Measurements from ENCODE around the gene IDH1. TPM values are rescaled to one million over a fixed set of nuclear protein-coding genes. Genes with fewer than 3 reads are reported as not detected.

IDH1 gene
- total RNA-seq, 1 experiment from 2014 or later, result 50.2 TPM

DNA sequence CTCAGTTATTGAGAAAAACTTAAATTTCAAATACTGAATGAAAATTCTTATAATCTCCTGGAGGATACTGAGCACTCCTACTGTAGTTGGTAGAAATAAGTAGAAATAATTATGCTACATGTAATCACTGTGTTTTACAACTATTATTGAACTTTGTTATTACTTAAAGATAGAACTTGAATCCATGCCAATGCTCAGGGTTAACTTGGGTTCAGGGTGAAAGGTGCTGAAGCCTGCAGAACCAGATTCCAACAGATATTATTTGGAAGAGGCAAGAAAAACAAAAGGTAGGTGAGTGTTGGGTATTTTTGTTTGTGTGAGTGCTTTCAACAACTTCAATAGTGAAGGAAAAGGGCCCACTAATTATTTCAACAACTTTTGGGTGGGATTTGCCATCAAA lies 10.4 kb downstream of the IDH1 start:
- BruUV-seq (replicated peaks), result no TSS peak
- CTCF ChIA-PET, result interaction anchor here (4.4 kb wide), 1 partner anchor 69 kb away, joined by 24 read pairs; no protein-coding TSS in a partner anchor
- no peaks in the 10 kb centered on the region for H3K27me3 Mint-ChIP-seq (ENCODE audit: insufficient read depth, unreplicated experiment)
- H3K4me1 Mint-ChIP-seq (ENCODE audit: insufficient read depth, unreplicated experiment), result peaks cover 1% of the 10 kb centered on the region
- intact Hi-C loops (cut with micrococcal nuclease), result no loop called here
- TF ChIP-seq, protein P1, sequence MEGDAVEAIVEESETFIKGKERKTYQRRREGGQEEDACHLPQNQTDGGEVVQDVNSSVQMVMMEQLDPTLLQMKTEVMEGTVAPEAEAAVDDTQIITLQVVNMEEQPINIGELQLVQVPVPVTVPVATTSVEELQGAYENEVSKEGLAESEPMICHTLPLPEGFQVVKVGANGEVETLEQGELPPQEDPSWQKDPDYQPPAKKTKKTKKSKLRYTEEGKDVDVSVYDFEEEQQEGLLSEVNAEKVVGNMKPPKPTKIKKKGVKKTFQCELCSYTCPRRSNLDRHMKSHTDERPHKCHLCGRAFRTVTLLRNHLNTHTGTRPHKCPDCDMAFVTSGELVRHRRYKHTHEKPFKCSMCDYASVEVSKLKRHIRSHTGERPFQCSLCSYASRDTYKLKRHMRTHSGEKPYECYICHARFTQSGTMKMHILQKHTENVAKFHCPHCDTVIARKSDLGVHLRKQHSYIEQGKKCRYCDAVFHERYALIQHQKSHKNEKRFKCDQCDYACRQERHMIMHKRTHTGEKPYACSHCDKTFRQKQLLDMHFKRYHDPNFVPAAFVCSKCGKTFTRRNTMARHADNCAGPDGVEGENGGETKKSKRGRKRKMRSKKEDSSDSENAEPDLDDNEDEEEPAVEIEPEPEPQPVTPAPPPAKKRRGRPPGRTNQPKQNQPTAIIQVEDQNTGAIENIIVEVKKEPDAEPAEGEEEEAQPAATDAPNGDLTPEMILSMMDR (IDR thresholded peaks at IDR 0.05; ENCODE audit: unreplicated experiment), result no peak
- H3K9me3 Mint-ChIP-seq (ENCODE audit: unreplicated experiment), result no peaks in the 10 kb centered on the region
- H3K27ac Mint-ChIP-seq (ENCODE audit: low read depth, unreplicated experiment), result no peak overlapping the region
- H3K4me3 Mint-ChIP-seq (ENCODE audit: unreplicated experiment), result no peak overlapping the region
- peaks cover 82% of the 10 kb centered on the region for H3K36me3 Mint-ChIP-seq (ENCODE audit: insufficient read depth, unreplicated experiment)
- POLR2A ChIA-PET, result no interaction called here
- no peak for DNase-seq (ENCODE audit: unreplicated experiment)

DNA sequence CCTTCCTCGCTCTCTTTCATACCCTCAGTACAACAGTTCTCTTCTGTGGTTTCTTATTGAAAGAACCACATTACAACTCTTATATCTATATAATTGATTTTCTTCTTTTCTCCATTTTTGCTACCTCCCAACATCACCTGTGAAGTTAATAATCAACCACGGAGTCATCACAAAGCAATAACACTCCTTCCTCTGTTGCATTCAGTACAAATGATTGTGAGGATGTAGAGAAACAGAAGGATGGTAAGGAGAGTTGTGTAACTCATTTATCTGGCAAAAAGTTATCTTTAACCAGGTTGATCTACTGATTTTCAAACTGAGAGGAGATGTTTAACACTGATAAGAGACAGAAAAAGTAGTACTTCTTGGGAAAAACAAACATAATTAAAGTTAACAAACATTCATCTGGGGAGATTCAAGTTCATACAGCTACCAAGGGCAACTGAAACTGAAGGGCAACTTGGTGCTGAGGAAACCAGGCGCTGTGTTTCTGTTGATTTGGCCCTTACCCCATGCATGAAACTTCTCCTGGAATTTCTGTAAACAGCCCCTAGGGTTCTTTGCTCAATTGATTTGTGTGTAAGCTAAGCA lies 14.2 kb downstream of the IDH1 start:
- H3K27me3 Mint-ChIP-seq (ENCODE audit: insufficient read depth, unreplicated experiment), result no peaks in the 10 kb centered on the region
- no peaks in the 10 kb centered on the region for H3K4me1 Mint-ChIP-seq (ENCODE audit: insufficient read depth, unreplicated experiment)
- H3K4me3 Mint-ChIP-seq (ENCODE audit: unreplicated experiment), result no peak overlapping the region
- intact Hi-C loops (cut with micrococcal nuclease), result no loop called here
- peaks cover 5% of the 10 kb centered on the region for H3K9me3 Mint-ChIP-seq (ENCODE audit: unreplicated experiment)
- TF ChIP-seq, protein P1 (IDR thresholded peaks at IDR 0.05; ENCODE audit: unreplicated experiment), result no peak
- H3K36me3 Mint-ChIP-seq (ENCODE audit: insufficient read depth, unreplicated experiment), result peaks cover 76% of the 10 kb centered on the region
- DNase-seq (ENCODE audit: unreplicated experiment), result no peak
- BruUV-seq (replicated peaks), result no TSS peak
- CTCF ChIA-PET, result interaction anchor here (0.9 kb wide), 1 partner anchor 28 kb away, joined by 3 read pairs; no protein-coding TSS in a partner anchor
- no peak overlapping the region for H3K27ac Mint-ChIP-seq (ENCODE audit: low read depth, unreplicated experiment)
- POLR2A ChIA-PET, result no interaction called here

DNA sequence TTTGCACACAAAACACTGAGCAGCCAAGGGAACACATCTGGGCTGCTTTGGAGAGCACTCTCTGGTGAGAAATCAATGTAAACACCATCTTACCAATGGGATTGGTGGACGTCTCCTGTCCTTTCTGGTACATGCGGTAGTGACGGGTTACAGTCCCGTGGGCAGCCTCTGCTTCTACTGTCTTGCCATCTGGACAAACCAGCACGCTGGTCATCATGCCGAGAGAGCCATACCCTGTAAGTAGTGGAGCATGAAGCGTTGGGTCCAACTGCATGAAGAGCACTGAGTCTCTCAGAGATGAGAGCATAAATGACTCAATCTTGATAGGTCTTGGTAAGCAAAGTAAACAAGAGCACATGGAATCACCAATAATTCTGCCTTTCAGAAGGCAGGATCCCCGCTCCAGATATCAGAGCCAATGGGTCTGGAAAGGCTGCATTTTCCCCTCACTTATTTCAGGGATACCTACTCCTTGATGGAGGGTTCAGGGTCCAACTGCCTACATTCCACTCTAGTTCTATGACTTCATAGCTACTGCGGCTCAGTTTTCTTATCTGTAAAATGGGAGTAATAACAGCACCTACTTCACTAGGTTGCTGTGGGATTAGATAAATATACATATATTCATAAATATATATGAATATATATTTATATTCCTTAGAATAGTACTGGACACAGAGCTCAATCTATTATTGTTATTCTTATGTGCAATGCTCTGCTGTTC lies 14.9 kb downstream of the IDH1 start:
- peaks cover 6% of the 10 kb centered on the region for H3K9me3 Mint-ChIP-seq (ENCODE audit: unreplicated experiment)
- peaks cover 83% of the 10 kb centered on the region for H3K36me3 Mint-ChIP-seq (ENCODE audit: insufficient read depth, unreplicated experiment)
- no peak overlapping the region for H3K27ac Mint-ChIP-seq (ENCODE audit: low read depth, unreplicated experiment)
- intact Hi-C loops (cut with micrococcal nuclease), result no loop called here
- no peak overlapping the region for H3K4me3 Mint-ChIP-seq (ENCODE audit: unreplicated experiment)
- no TSS peak for BruUV-seq (replicated peaks)
- TF ChIP-seq, protein P1 (IDR thresholded peaks at IDR 0.05; ENCODE audit: unreplicated experiment), result no peak
- ChIA-PET CTCF (interaction anchor here (0.9 kb wide), 1 partner anchor 90 kb away, joined by 3 read pairs; no protein-coding TSS in a partner anchor), POLR2A (no interaction called here)
- H3K27me3 Mint-ChIP-seq (ENCODE audit: insufficient read depth, unreplicated experiment), result no peaks in the 10 kb centered on the region
- no peaks in the 10 kb centered on the region for H3K4me1 Mint-ChIP-seq (ENCODE audit: insufficient read depth, unreplicated experiment)
- DNase-seq (ENCODE audit: unreplicated experiment), result no peak

DNA sequence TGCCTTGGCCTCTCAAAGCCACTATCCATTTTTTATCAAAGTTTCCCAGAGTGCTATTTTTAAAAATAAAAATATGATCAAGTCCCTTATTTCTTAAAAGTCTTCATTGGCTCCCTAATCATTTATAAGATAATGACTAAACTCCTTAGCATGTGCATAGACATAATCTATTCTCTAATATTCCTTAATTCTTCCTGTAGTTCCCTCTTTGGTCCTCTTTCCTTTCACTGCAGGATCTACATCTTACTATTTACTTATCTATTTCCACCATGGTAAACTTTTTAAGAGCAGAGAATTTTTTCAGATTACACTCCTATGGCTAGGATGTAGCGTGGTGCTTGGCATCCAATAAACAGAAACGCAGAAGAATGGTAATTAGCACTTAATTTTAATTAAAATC lies 19.0 kb downstream of the IDH1 start:
- BruUV-seq (replicated peaks), result no TSS peak
- no peak for DNase-seq (ENCODE audit: unreplicated experiment)
- peaks cover 14% of the 10 kb centered on the region for H3K9me3 Mint-ChIP-seq (ENCODE audit: unreplicated experiment)
- CTCF ChIA-PET, result no interaction called here
- no peak overlapping the region for H3K27ac Mint-ChIP-seq (ENCODE audit: low read depth, unreplicated experiment)
- intact Hi-C loops (cut with micrococcal nuclease), result no loop called here
- H3K4me3 Mint-ChIP-seq (ENCODE audit: unreplicated experiment), result no peak overlapping the region
- TF ChIP-seq, protein P1 (IDR thresholded peaks at IDR 0.05; ENCODE audit: unreplicated experiment), result no peak
- peaks cover 52% of the 10 kb centered on the region for H3K36me3 Mint-ChIP-seq (ENCODE audit: insufficient read depth, unreplicated experiment)
- POLR2A ChIA-PET, result no interaction called here
- H3K4me1 Mint-ChIP-seq (ENCODE audit: insufficient read depth, unreplicated experiment), result no peaks in the 10 kb centered on the region
- H3K27me3 Mint-ChIP-seq (ENCODE audit: insufficient read depth, unreplicated experiment), result no peaks in the 10 kb centered on the region
